NCI-H446 treated with DMSO at 0.1 percent for 48 hours (cell line): ENCODE measurements around the gene FGFBP3.
A peak's percentile ranks its signal among the peaks of the same experiment; 100 is the strongest.
"Not testable (repeated sequence)": the region's sequence is repeated elsewhere in the genome, so short reads cannot be mapped to it uniquely, and the experiment has no call there.

ENCODE experiments used
- DNase-seq: peaks from one replicate; lab custom pipeline; 2025; lab: John Stamatoyannopoulos, UW

The FGFBP3 gene

DNA sequence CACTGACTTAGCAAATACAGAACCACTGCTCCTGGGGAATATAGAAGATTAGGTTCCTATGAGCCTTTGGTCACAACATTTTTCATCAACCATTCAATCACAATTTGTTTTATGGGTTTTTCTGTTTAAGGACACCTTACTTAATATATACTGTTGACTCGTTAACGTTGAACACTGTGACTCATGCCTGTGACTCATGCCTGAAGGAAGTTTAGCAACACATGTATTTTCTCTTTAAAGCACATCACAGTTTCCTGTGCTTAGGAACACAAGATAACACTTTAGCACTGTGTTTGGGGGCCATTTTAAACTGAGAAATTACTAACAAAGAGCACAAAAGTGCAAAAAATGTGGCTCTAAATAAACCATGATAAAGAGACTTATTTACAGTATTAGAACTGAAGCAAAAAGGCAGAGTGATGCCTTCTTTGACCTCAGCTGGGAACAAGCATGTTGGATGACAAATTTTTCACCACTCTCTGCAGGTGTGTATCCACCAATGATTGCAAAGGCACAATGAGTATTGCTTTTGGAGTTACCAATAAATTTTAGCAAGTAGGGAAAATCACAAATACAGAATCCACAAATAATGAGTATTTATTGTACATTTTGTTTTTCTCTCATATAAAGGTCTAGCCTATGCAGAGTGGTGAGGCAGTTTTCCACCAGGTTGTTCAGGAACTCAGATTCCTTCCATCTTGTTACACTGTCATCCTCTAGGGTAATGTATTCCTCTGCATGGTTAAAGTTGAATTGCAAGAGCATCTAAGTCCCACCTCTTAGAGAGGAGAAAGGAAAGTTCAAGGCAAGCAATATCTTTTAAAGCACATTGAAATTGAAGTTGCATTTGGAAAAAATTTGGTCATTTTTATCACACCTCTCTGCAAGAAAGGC, 7.3 kb downstream of the FGFBP3 start:
- DNase-seq, result no peak

- no peak for DNase-seq
Measured at GRCh38 chr10:91897421-91897820, 11.9 kb downstream of the FGFBP3 start.

DNA sequence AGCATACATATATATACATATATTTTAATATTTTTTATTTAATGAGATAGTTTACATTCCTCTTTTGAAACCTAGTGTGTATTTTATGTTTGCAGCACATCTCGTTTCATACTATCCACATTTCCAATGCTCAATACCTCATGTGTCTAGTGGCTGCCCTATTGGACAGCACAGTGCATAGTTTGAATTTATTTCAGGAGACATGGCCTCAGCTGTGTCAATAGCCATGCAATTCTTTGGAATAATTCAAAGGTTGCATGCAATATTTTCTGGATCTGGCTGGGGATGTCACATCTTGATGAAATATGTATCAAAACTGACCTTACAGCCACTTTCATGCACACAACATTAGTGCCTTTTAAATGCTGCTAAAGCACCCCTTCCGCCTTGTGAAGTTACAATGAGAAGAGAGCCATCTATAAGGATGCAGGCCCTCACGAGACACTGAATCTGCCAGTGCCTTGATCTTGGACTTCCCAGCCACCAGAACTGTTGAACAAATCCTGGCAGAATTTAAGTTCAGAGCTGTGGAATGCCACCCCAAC, 13.0 kb downstream of the FGFBP3 start:
- no peak for DNase-seq

DNA sequence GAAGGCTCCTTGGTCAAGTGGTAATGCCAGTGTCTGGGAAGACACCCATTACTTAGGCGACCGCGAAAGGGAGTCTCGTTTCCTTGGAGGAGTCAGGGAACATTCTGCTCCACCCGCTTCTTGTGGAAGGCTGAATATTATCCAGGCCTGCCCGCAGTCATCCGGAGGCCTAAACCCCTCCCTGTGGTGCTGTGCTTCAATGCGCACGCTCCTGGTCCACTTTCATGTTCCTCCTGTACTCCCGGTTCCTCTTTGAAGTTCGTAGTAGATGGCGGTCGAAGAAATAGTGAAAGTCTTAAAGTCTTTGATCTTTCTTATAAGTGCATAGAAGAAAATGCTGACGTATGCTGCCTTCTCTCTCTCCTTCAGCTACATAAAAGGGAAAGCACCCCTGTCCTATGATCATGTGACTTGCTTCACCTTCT, 15.0 kb downstream of the FGFBP3 start:
- DNase-seq, result not testable (repeated sequence)

GRCh38 chr10:91893051-91893450, 16.2 kb downstream of the FGFBP3 start:
- no peak for DNase-seq

DNA sequence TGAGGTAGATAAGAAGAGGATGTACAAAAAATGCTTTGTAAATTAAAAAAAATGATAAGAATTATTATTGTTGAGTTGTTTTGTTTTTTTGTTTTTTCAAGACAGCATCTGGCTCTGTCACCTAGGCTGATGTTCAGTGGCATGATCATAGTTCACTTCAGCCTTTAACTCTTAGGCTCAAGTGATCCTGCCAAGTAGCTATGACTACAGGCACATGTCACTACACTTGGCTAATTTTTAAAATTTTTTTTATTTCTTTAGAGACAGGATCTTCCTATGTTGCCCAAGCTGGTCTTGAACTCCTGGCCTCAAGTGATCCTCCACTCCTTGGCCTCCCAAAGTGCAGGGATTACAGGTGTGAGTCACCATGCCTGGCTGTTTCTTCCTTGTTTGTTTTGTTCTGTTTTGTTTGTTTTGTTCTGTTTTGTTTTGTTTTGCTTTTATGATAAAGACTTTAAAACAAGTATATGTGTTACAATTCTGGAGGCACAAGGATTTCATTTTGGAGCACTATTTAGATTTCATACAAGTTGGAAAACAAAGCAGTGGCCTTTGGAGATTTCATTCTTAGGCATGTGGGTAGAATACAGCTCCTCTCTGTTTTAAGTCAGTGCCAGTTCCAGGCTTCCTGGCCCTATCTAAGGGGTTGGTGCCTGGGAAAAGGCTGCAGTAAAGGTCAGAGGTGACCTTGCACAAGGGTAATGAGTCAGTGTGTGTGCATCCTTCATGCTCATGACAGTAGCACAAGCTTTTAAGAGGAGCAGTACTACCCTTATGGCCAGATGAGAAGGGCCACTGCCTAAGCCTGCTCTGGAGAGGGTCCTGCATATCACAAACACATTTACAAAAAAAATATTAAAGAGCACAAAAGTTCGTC, 17.9 kb downstream of the FGFBP3 start:
- no peak for DNase-seq

- DNase-seq, result no peak
Measured at GRCh38 chr10:91887272-91888076, 21.8 kb downstream of the FGFBP3 start.

DNA sequence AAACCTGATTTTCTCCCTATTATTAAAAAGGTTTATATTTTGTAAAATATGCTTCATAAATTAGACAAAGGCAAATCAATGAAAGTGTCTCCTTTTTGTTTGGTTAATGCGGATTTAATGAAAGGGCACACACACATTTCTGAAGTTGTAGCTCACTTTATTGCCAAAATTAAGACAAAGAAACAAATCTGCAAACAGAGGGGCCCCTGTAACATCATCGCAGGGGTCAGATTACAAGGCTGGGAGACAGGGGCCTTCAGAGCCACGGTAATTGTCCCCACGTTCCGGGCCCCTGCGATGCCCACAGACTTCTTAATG, 22.4 kb downstream of the FGFBP3 start:
- no peak for DNase-seq

- no peak for DNase-seq
Measured at GRCh38 chr10:91885362-91886079, 23.8 kb downstream of the FGFBP3 start.

DNA sequence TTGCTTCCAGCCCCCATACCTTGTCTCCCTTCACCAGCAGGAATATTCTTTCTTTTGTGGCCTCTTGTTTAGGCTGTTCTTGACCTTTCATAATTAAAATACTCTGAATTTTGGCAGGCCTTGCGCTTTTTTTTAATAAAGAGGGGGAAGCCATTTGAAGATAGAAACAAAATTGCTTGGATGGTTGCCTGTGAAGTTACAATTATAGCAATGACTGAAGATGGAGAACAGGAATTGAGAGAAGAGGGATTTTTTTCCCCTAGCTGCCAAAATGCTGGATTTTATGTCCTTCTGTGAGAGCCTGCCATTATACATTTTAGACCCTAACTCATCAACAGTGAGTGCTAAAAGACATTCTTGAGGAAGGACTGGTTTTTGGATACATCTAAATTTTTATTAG, 24.8 kb downstream of the FGFBP3 start:
- no peak for DNase-seq

- DNase-seq, result no peak
Measured at GRCh38 chr10:91883549-91884444, 25.5 kb downstream of the FGFBP3 start.

GRCh38 chr10:91880310-91880709, 29.0 kb downstream of the FGFBP3 start:
- no peak for DNase-seq

DNA sequence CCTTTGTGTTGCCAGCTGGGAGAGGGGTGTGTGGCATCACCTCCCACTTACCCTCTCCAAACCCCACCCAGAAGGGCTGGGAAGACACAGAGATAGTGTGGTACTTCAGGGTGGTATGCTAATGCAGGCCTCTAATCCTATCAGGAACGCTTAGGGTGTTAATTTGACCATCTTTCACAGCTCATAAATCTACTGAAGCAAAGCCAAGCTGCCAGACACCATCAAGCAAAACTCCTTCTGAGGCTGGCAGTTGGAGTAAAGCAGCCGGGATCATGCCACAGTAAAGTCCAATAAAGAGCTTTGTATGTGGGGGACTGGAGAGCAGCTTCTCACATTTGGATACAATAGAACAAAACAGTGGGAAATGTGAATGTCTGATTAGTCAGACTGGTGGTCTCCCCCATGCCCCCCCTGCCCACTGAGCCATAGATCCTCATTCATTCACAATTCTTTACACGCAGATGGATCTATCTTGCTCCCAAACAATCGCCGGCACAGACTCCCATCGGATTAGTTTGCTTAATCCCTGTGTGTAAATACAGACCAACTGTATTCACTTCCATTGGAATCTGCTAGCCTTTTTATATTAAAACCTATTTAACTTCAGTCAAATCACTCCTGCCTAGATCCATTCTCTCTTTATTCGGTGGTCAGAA, 29.6 kb downstream of the FGFBP3 start:
- peak; percentile 15 for DNase-seq

GRCh38 chr10:91875779-91876178, 33.5 kb downstream of the FGFBP3 start:
- no peak for DNase-seq

- DNase-seq, result no peak
Measured at GRCh38 chr10:91875156-91875555, 34.1 kb downstream of the FGFBP3 start.

DNA sequence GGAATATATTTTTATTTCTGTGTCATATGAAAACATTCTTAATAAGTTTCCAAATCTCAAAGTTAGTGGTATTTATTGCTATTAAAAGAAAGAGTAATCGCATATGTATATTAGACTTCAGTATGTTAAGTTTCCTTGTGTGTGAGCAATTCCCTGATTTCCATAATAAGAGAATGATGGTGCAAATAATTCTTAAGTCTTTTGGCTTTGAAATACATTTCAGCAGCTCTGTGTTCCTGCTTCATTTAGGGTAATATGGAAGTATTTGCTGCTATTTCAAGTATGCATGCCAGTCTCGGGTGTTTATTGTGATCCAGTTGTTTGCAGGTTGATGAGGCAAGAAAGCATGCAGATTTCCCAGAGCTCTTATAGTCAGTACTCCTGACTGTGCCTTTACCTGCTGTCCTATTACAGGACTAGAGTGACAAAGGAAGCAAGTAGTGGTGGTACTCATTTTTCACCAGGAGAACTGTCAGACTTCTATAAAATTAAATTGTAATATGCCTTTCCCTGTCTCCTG, 43.7 kb downstream of the FGFBP3 start:
- DNase-seq, result no peak

DNA sequence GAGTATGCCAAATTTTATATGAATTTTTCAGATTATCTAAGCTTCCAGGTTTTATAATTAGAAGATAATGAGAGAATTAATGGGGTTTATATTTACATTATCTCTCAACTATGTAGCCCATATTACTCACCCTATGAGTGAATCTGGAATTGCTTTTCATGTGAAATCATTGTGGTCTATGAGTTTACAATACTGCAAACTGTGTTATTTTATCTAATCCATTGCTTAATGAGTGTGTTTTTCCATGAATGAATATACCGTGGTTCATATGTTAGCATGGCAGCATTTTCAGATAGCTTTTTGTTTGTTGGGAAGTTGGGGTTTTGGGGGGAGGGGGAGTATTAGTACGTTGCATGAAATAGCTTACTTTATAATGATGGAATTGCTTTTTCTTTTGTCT, 44.5 kb downstream of the FGFBP3 start:
- no peak for DNase-seq

DNA sequence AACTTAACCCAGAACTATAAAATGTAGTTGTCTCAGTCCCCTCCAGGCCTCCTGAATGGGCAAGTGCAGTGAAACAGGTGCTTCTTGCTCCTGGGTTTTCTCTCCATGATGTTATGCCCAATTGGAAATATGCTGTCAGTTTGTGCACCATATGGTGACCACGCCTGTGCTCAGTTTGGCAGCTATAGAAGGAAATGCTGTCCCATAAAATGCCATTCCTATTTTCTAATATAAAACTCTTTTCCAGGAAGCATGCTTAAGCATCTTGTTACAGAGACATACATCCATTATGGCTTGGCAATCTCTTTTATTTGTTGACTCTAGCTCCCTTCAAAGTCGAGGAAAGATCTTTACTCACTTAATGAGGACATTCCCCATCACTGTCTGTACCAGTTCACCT, 45.2 kb downstream of the FGFBP3 start:
- no peak for DNase-seq

DNA sequence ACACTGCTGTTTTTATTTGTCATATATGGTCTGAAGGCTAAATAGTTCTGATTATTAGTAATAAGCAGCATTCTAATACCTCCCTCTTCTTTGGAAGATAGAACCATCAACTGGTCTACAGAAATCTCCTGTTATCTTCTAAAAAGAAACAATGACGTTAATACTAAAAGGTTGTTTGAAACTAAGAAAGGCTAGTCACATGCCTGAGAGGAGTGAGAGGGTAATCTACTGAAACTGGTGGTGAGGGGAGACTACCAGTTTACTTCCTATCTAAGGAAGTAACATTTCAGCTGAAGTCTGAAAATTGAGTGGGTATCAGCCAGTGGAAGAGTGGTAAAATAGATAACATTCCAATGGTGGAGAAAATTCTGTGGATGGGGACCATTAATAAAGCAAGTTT, 48.4 kb downstream of the FGFBP3 start:
- no peak for DNase-seq

GRCh38 chr10:91856637-91857036, 52.6 kb downstream of the FGFBP3 start:
- DNase-seq, result no peak
